Islet of Langerhans (tissue), 1 donor: ENCODE results near the gene AXIN2.

Experiments
- FAIRE-seq: peaks from one replicate; lab custom pipeline; 2011; peaks lifted over from hg19 to GRCh38; lab: Jason Lieb, UNC

The AXIN2 gene

GRCh38 chr17:65479282-65479681, 82.2 kb downstream of the AXIN2 start:
- FAIRE-seq: no peak
